Hepatocyte (in vitro differentiated cells): ENCODE measurements around the gene CREB1. TPM values are rescaled to one million over a fixed set of nuclear protein-coding genes. Genes with fewer than 3 reads are reported as not detected.

Experiments
- DNase-seq: peaks from one replicate; pipeline ENCODE4 v3.0.0-alpha.2; 2016; ENCODE audit warnings: low spot score
- H2AFZ ChIP-seq: fragments of 200-600 bp; sonication (generic); 2 replicates; pipeline ENCODE4 v1.6.0; 2016; ENCODE audit warnings: antibody characterized with exemption, mild to moderate bottlenecking
- H3K27ac ChIP-seq: fragments of 200-600 bp; sonication (generic); 2 replicates; pipeline ENCODE4 v1.5.1; 2016; ENCODE audit warnings: mild to moderate bottlenecking
- H3K27me3 ChIP-seq: fragments of 200-600 bp; sonication (generic); 2 replicates; pipeline ENCODE4 v1.6.1; 2016
- H3K36me3 ChIP-seq: fragments of 200-600 bp; sonication (generic); replicated peaks from 2 replicates; pipeline ENCODE4 v1.5.1; 2016; ENCODE audit warnings: low read depth; ENCODE audit not compliant: insufficient read depth
- H3K4me1 ChIP-seq: fragments of 200-600 bp; sonication (generic); 2 replicates; pipeline ENCODE4 v1.5.1; 2016; ENCODE audit warnings: mild to moderate bottlenecking, moderate library complexity; ENCODE audit not compliant: insufficient read depth
- H3K4me2 ChIP-seq: fragments of 200-600 bp; sonication (generic); 2 replicates; pipeline ENCODE4 v1.6.0; 2016
- H3K4me3 ChIP-seq: fragments of 200-600 bp; sonication (generic); 2 replicates; pipeline ENCODE4 v1.5.1; 2016; ENCODE audit warnings: mild to moderate bottlenecking
- H3K79me2 ChIP-seq: fragments of 200-600 bp; sonication (generic); 2 replicates; pipeline ENCODE4 v1.6.0; 2017; ENCODE audit warnings: mild to moderate bottlenecking
- H3K9me2 ChIP-seq: fragments of 200-600 bp; sonication (generic); replicated peaks from 2 replicates; pipeline ENCODE4 v1.6.0; 2017; ENCODE audit warnings: mild to moderate bottlenecking; ENCODE audit not compliant: insufficient read depth
- H3K9me3 ChIP-seq: fragments of 200-600 bp; sonication (generic); 2 replicates; pipeline ENCODE4 v1.5.1; 2016; ENCODE audit warnings: low read depth, mild to moderate bottlenecking
- H4K20me1 ChIP-seq: fragments of 200-600 bp; sonication (generic); 2 replicates; pipeline ENCODE4 v1.6.0; 2016; ENCODE audit warnings: mild to moderate bottlenecking; ENCODE audit not compliant: insufficient read depth, poor library complexity, severe bottlenecking
- CTCF ChIP-seq: fragments of 200-600 bp; sonication (generic); IDR thresholded peaks from 2 replicates; pipeline ENCODE4 v1.5.1; 2016; ENCODE audit warnings: antibody characterized with exemption, mild to moderate bottlenecking; ENCODE audit not compliant: poor library complexity
- EZH2 ChIP-seq: fragments of 200-600 bp; sonication (generic); IDR thresholded peaks from 2 replicates; pipeline ENCODE4 v1.6.1; 2016; ENCODE audit warnings: antibody characterized with exemption, mild to moderate bottlenecking, borderline replicate concordance
- EZH2phosphoT487 ChIP-seq: fragments of 200-600 bp; sonication (generic); IDR thresholded peaks from one replicate; pipeline ENCODE4 v1.6.1; 2018; ENCODE audit warnings: antibody characterized with exemption, mild to moderate bottlenecking, low read depth, moderate library complexity; ENCODE audit not compliant: unreplicated experiment, severe bottlenecking
- WGBS: methylation state at CpG from one replicate; pipeline ENCODE4 v1.1.6; 2016; ENCODE audit warnings: low lambda C conversion rate; ENCODE audit errors: missing lambda C conversion rate; 5-methylcytosine and 5-hydroxymethylcytosine counted together
- polyA plus RNA-seq: library from polyadenylated mRNA; unstranded; fragments of >200 nt; fragmentation: Nextera tagmentation; extraction: Ambion mirVana; gene quantifications from 2 replicates; pipeline ENCODE4 v1.2.1, GENCODE V29; 2016
- total RNA-seq: library from RNA; depleted of rRNA; stranded (reverse); fragments of >200 nt; gene quantifications from 2 replicates; pipeline ENCODE4 v1.2.3, GENCODE V29; 2014

Gene CREB1
- total and polyA plus RNA-seq, 2 experiments from 2014 or later = 22.6 to 40.8 TPM

GRCh38 chr2:207549145-207549544 lies 19.4 kb downstream of the CREB1 start:
- H3K36me3 ChIP-seq = no peaks in the 10 kb centered on the region
- H3K27me3 ChIP-seq = no peaks in the 10 kb centered on the region
- no peaks in the 10 kb centered on the region for H3K4me1 ChIP-seq
- H2AFZ ChIP-seq = no peak overlapping the region
- WGBS = 96% methylated on average over 2 of the region's 2 CpGs
- no peaks in the 10 kb centered on the region for H3K9me3 ChIP-seq
- H4K20me1 ChIP-seq = peaks cover 31% of the 10 kb centered on the region
- H3K79me2 ChIP-seq = peaks cover 97% of the 10 kb centered on the region
- no peaks in the 10 kb centered on the region for H3K9me2 ChIP-seq
- TF ChIP-seq CTCF = no peak
- no peak for TF ChIP-seq EZH2
- TF ChIP-seq EZH2phosphoT487 = no peak
- DNase-seq = no peak
- H3K4me2 ChIP-seq = no peak overlapping the region
- H3K4me3 ChIP-seq = no peak overlapping the region
- no peak overlapping the region for H3K27ac ChIP-seq

DNA sequence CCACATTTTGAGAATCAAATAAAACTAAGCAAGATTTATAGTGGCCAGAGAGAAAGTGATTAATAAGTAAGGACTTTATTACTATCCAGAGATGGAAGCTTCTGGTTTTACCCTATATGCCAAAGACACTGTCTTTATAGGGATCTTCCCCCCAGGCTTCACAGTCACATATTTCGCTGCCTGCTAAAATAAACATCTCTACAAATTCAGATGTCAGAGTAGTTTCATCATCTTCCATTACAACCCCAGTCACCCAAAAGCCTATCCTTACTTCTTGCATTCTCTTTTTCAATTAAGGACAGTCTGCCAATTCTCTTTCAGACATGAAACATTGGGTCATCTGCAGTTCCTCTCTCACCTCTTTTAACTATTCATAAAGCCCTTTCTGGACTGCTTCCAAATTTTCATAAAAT lies 28.3 kb downstream of the CREB1 start:
- TF ChIP-seq EZH2 (no peak), CTCF (no peak), EZH2phosphoT487 (no peak)
- WGBS = 74% methylated on average over 1 of the region's 1 CpG
- peaks cover 3% of the 10 kb centered on the region for H3K36me3 ChIP-seq
- peaks cover 25% of the 10 kb centered on the region for H3K79me2 ChIP-seq
- no peaks in the 10 kb centered on the region for H3K9me2 ChIP-seq
- H3K4me2 ChIP-seq = no peak overlapping the region
- no peak for DNase-seq
- H3K27me3 ChIP-seq = no peaks in the 10 kb centered on the region
- H3K27ac ChIP-seq = no peak overlapping the region
- H3K4me1 ChIP-seq = no peaks in the 10 kb centered on the region
- no peak overlapping the region for H2AFZ ChIP-seq
- H4K20me1 ChIP-seq = peaks cover 8% of the 10 kb centered on the region
- no peak overlapping the region for H3K4me3 ChIP-seq
- no peaks in the 10 kb centered on the region for H3K9me3 ChIP-seq

- no peak for TF ChIP-seq EZH2phosphoT487
- TF ChIP-seq CTCF = no peak
- no peak for TF ChIP-seq EZH2
- no peaks in the 10 kb centered on the region for H4K20me1 ChIP-seq
- no peak overlapping the region for H3K27ac ChIP-seq
- H3K4me2 ChIP-seq = no peak overlapping the region
- DNase-seq = no peak
- H3K4me3 ChIP-seq = no peak overlapping the region
- 95% methylated on average over 6 of the region's 6 CpGs for WGBS
- no peaks in the 10 kb centered on the region for H3K9me2 ChIP-seq
- H3K36me3 ChIP-seq = peaks cover 3% of the 10 kb centered on the region
- no peaks in the 10 kb centered on the region for H3K4me1 ChIP-seq
- H2AFZ ChIP-seq = no peak overlapping the region
- H3K9me3 ChIP-seq = no peaks in the 10 kb centered on the region
- peaks cover 2% of the 10 kb centered on the region for H3K79me2 ChIP-seq
- H3K27me3 ChIP-seq = no peaks in the 10 kb centered on the region
Measured at GRCh38 chr2:207561386-207562080, 31.8 kb downstream of the CREB1 start.
